ENCODE data around the gene CX3CR1. TPM values are rescaled to one million over a fixed set of nuclear protein-coding genes. Genes with fewer than 3 reads are reported as not detected.
"Not testable (repeated sequence)": the region's sequence is repeated elsewhere in the genome, so short reads cannot be mapped to it uniquely, and the experiment has no call there.

The CX3CR1 gene
- total RNA-seq, 2 experiments from 2014 or later: 0.94 to 1.9 TPM

DNA sequence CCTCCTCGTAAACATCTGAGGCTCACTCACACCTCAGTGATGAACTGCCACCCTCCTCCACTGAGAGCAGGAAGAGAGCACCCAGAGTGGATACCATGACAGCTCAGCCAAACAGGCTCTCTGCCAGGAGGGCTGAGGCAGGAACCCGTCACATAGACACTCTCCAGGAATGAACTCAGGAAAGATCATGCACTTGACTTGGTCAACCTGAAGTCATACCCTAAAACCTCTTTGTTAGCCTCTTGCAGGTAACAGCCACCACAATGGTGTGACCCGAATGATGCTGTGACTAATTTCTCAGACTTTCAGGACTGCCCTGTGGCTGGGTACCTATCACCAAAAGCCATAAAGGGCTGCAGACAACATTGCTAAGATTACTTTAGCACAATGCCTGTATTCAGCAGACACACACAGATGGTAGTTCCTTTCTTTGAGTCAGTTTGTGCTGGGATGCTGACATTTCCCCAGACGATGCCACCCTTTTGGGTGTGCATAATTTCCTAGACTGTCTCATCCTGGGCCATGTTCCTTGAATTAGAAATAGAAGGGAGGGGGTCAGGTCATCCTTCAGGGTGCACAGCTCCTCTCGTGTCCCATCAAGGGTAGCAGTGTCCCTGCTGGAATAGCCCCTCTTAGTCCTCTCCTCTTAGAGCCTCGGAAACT is 30.3 kb downstream of the CX3CR1 start:
- Mint-ChIP-seq H3K4me1 (no peaks in the 10 kb centered on the region), H3K4me3 (no peak overlapping the region), H3K27ac (no peak overlapping the region), H3K27me3 (peaks cover 27% of the 10 kb centered on the region), H3K36me3 (no peaks in the 10 kb centered on the region), H3K9me3 (no peaks in the 10 kb centered on the region)
- ATAC-seq (ENCODE audit: low read depth): no peak
- POLR2A ChIA-PET: no interaction called here
- no peak for DNase-seq

- no peaks in the 10 kb centered on the region for H3K4me1 Mint-ChIP-seq
- H3K27ac Mint-ChIP-seq: no peak overlapping the region
- H3K36me3 Mint-ChIP-seq: no peaks in the 10 kb centered on the region
- H3K4me3 Mint-ChIP-seq: no peak overlapping the region
- H3K27me3 Mint-ChIP-seq: peaks cover 46% of the 10 kb centered on the region
- no peaks in the 10 kb centered on the region for H3K9me3 Mint-ChIP-seq
- no peak for DNase-seq
- ATAC-seq (ENCODE audit: low read depth): no peak
- POLR2A ChIA-PET: no interaction called here
These were observed 38.3 kb downstream of the CX3CR1 start for GRCh38 chr3:39241561-39241960.

- peaks cover 14% of the 10 kb centered on the region for H3K4me1 Mint-ChIP-seq
- no peaks in the 10 kb centered on the region for H3K36me3 Mint-ChIP-seq
- POLR2A ChIA-PET: no interaction called here
- H3K27ac Mint-ChIP-seq: no peak overlapping the region
- H3K4me3 Mint-ChIP-seq: no peak overlapping the region
- ATAC-seq (ENCODE audit: low read depth): no peak
- H3K9me3 Mint-ChIP-seq: no peaks in the 10 kb centered on the region
- DNase-seq: no peak
- H3K27me3 Mint-ChIP-seq: peaks cover 38% of the 10 kb centered on the region
These were observed 42.8 kb downstream of the CX3CR1 start for GRCh38 chr3:39237027-39237426.

- no peaks in the 10 kb centered on the region for H3K9me3 Mint-ChIP-seq
- ATAC-seq (ENCODE audit: low read depth) (peak; percentile 92), DNase-seq (no peak)
- POLR2A ChIA-PET: no interaction called here
- no peaks in the 10 kb centered on the region for H3K36me3 Mint-ChIP-seq
- peaks cover 14% of the 10 kb centered on the region for H3K4me1 Mint-ChIP-seq
- no peak overlapping the region for H3K4me3 Mint-ChIP-seq
- H3K27ac Mint-ChIP-seq: no peak overlapping the region
- H3K27me3 Mint-ChIP-seq: peaks cover 52% of the 10 kb centered on the region
These were observed 45.2 kb downstream of the CX3CR1 start for GRCh38 chr3:39234651-39235050.

GRCh38 chr3:39232859-39233258 is 47.0 kb downstream of the CX3CR1 start:
- no peak for ATAC-seq (ENCODE audit: low read depth)
- Mint-ChIP-seq H3K27ac (no peak overlapping the region), H3K27me3 (peaks cover 37% of the 10 kb centered on the region), H3K4me3 (no peak overlapping the region), H3K9me3 (no peaks in the 10 kb centered on the region), H3K4me1 (peaks cover 14% of the 10 kb centered on the region), H3K36me3 (no peaks in the 10 kb centered on the region)
- POLR2A ChIA-PET: no interaction called here
- DNase-seq: no peak

- H3K4me1 Mint-ChIP-seq: peaks cover 14% of the 10 kb centered on the region
- POLR2A ChIA-PET: no interaction called here
- no peak for DNase-seq
- H3K27ac Mint-ChIP-seq: no peak overlapping the region
- ATAC-seq (ENCODE audit: low read depth): no peak
- no peaks in the 10 kb centered on the region for H3K36me3 Mint-ChIP-seq
- peaks cover 37% of the 10 kb centered on the region for H3K27me3 Mint-ChIP-seq
- H3K9me3 Mint-ChIP-seq: no peaks in the 10 kb centered on the region
- H3K4me3 Mint-ChIP-seq: no peak overlapping the region
These were observed 49.4 kb downstream of the CX3CR1 start for GRCh38 chr3:39230453-39230852.

DNA sequence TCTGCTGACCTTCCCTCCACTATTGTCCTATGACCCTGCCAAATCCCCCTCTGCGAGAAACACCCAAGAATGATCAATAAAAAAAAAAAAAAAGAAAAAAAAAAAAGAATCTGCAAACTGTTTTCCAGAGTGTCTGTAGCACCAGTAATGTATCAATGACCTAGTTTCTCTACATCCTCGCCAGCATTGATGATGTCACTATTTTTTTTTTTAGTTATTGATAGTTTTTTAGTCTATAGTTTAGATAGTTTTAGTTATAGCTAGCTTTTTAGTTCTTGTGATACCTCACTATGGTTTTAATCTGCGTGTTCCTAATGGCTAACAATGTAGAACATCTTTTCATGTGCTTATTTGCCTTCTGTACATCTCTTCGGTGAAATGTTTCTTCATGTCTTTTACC is 51.3 kb downstream of the CX3CR1 start:
- no peak overlapping the region for H3K27ac Mint-ChIP-seq
- H3K9me3 Mint-ChIP-seq: no peaks in the 10 kb centered on the region
- peaks cover 44% of the 10 kb centered on the region for H3K27me3 Mint-ChIP-seq
- no peak for DNase-seq
- H3K4me3 Mint-ChIP-seq: no peak overlapping the region
- ATAC-seq (ENCODE audit: low read depth): no peak
- H3K36me3 Mint-ChIP-seq: no peaks in the 10 kb centered on the region
- POLR2A ChIA-PET: no interaction called here
- H3K4me1 Mint-ChIP-seq: peaks cover 2% of the 10 kb centered on the region

- H3K4me3 Mint-ChIP-seq; ATAC-seq (ENCODE audit: low read depth); H3K9me3 Mint-ChIP-seq; POLR2A ChIA-PET; DNase-seq; H3K4me1 Mint-ChIP-seq; H3K36me3 Mint-ChIP-seq; H3K27ac Mint-ChIP-seq: not testable (repeated sequence)
- H3K27me3 Mint-ChIP-seq: peaks cover 43% of the 10 kb centered on the region
These were observed 52.2 kb downstream of the CX3CR1 start for GRCh38 chr3:39227596-39227995.

- Mint-ChIP-seq H3K4me1 (peaks cover 2% of the 10 kb centered on the region), H3K27me3 (peaks cover 35% of the 10 kb centered on the region), H3K4me3 (no peak overlapping the region), H3K36me3 (no peaks in the 10 kb centered on the region), H3K27ac (no peak overlapping the region), H3K9me3 (peaks cover 2% of the 10 kb centered on the region)
- POLR2A ChIA-PET: no interaction called here
- ATAC-seq (ENCODE audit: low read depth) (no peak), DNase-seq (no peak)
These were observed 53.6 kb downstream of the CX3CR1 start for GRCh38 chr3:39226106-39226741.

GRCh38 chr3:39224288-39224687 is 55.5 kb downstream of the CX3CR1 start:
- ATAC-seq (ENCODE audit: low read depth): no peak
- peaks cover 28% of the 10 kb centered on the region for H3K27me3 Mint-ChIP-seq
- DNase-seq: no peak
- H3K4me1 Mint-ChIP-seq: peaks cover 7% of the 10 kb centered on the region
- no peak overlapping the region for H3K4me3 Mint-ChIP-seq
- no peaks in the 10 kb centered on the region for H3K36me3 Mint-ChIP-seq
- H3K9me3 Mint-ChIP-seq: peaks cover 2% of the 10 kb centered on the region
- H3K27ac Mint-ChIP-seq: no peak overlapping the region
- POLR2A ChIA-PET: no interaction called here

DNA sequence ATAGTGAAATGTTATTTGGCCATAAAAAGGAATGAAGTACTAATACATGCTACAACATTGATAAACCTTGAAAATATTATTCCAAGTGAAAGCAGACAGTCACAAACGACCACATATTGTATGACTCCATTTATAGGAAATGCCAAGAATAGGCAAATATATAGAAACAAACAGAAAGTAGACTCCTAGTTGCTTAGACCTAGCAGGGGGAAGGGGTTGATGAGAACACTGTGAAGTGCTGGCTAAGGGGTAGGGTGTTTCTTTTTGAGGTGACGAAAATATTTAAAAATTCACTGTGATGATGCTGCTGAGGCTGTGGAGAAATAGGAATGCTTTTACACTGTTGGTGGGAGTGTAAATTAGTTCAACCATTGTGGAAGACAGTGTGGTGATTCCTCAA is 56.9 kb downstream of the CX3CR1 start:
- ATAC-seq (ENCODE audit: low read depth): no peak
- Mint-ChIP-seq H3K9me3 (peaks cover 2% of the 10 kb centered on the region), H3K27ac (no peak overlapping the region), H3K36me3 (no peaks in the 10 kb centered on the region), H3K27me3 (peaks cover 31% of the 10 kb centered on the region), H3K4me1 (peaks cover 7% of the 10 kb centered on the region), H3K4me3 (no peak overlapping the region)
- POLR2A ChIA-PET: no interaction called here
- DNase-seq: no peak

- DNase-seq: no peak
- POLR2A ChIA-PET: no interaction called here
- H3K4me3 Mint-ChIP-seq: no peak overlapping the region
- no peak overlapping the region for H3K27ac Mint-ChIP-seq
- no peaks in the 10 kb centered on the region for H3K36me3 Mint-ChIP-seq
- H3K27me3 Mint-ChIP-seq: peaks cover 36% of the 10 kb centered on the region
- ATAC-seq (ENCODE audit: low read depth): no peak
- H3K9me3 Mint-ChIP-seq: peaks cover 2% of the 10 kb centered on the region
- peaks cover 7% of the 10 kb centered on the region for H3K4me1 Mint-ChIP-seq
These were observed 57.4 kb downstream of the CX3CR1 start for GRCh38 chr3:39222462-39222861.

GRCh38 chr3:39221141-39221530 is 58.7 kb downstream of the CX3CR1 start:
- no peak overlapping the region for H3K27ac Mint-ChIP-seq
- no peak for ATAC-seq (ENCODE audit: low read depth)
- DNase-seq: no peak
- no peak overlapping the region for H3K4me3 Mint-ChIP-seq
- no peaks in the 10 kb centered on the region for H3K36me3 Mint-ChIP-seq
- H3K27me3 Mint-ChIP-seq: peaks cover 45% of the 10 kb centered on the region
- H3K4me1 Mint-ChIP-seq: peaks cover 11% of the 10 kb centered on the region
- POLR2A ChIA-PET: no interaction called here
- peaks cover 2% of the 10 kb centered on the region for H3K9me3 Mint-ChIP-seq

- Mint-ChIP-seq H3K27ac (no peak overlapping the region), H3K27me3 (peaks cover 40% of the 10 kb centered on the region), H3K36me3 (no peaks in the 10 kb centered on the region), H3K9me3 (peaks cover 2% of the 10 kb centered on the region), H3K4me3 (no peak overlapping the region), H3K4me1 (peaks cover 11% of the 10 kb centered on the region)
- POLR2A ChIA-PET: no interaction called here
- DNase-seq (no peak), ATAC-seq (ENCODE audit: low read depth) (peak; percentile 33)
These were observed 59.3 kb downstream of the CX3CR1 start for GRCh38 chr3:39220407-39221140.
